Progenitor cell of endocrine pancreas (in vitro differentiated cells): ENCODE measurements around the gene CCDC51. TPM values are rescaled to one million over a fixed set of nuclear protein-coding genes. Genes with fewer than 3 reads are reported as not detected.

ENCODE experiments used
- DNase-seq: peaks from one replicate; pipeline ENCODE4 v3.0.0; 2021; ENCODE audit warnings: low spot score; ENCODE audit not compliant: unreplicated experiment
- H3K27ac Mint-ChIP-seq: 2 replicates; pipeline ENCODE4 v1.8.0; 2021; ENCODE audit warnings: mild to moderate bottlenecking, moderate library complexity, mixed read lengths
- H3K27me3 Mint-ChIP-seq: 2 replicates; pipeline ENCODE4 v1.8.0; 2021; ENCODE audit warnings: mixed read lengths
- H3K36me3 Mint-ChIP-seq: 2 replicates; pipeline ENCODE4 v1.8.0; 2022; ENCODE audit warnings: mixed read lengths; ENCODE audit not compliant: insufficient read depth
- H3K4me1 Mint-ChIP-seq: 2 replicates; pipeline ENCODE4 v1.8.0; 2021; ENCODE audit warnings: low read depth, mixed read lengths
- H3K4me3 Mint-ChIP-seq: 2 replicates; pipeline ENCODE4 v1.8.0; 2021; ENCODE audit warnings: low read depth, mild to moderate bottlenecking, moderate library complexity, mixed read lengths
- H3K9me3 Mint-ChIP-seq: 2 replicates; pipeline ENCODE4 v1.8.0; 2021; ENCODE audit warnings: low read depth, mixed read lengths
- CTCF ChIP-seq: fragments of 200-600 bp; sonication (generic); IDR thresholded peaks from one replicate; pipeline ENCODE4 v1.5.0; 2021; ENCODE audit warnings: antibody characterized with exemption, mild to moderate bottlenecking; ENCODE audit not compliant: unreplicated experiment
- total RNA-seq: library from RNA; stranded (reverse); gene quantifications from 2 replicates; pipeline ENCODE4 v1.2.1, GENCODE V29; 2021

The CCDC51 gene
- total RNA-seq, 1 donor from 2014 or later = 13.2 TPM

DNA sequence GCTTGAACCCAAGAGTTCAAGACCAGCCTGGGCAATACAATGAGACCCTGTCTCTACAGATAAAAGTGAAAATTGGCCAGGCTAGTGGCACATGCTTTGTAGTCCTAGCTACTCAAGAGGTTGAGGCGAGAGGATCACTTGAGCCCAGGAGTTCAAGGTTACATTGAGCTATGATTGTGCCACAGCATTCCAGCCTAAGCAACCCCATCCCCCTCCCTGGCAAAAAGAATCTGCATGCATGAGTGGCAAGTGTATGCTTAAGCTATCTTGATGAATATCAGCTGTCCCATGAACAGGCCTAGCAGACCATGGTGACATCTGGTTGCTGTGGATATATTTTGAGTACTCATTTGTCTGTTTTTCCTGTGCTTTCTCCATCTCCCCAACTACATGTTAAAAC, 11.4 kb upstream of the CCDC51 start:
- Mint-ChIP-seq H3K36me3 (peaks cover 6% of the 10 kb centered on the region), H3K4me1 (peaks cover 16% of the 10 kb centered on the region), H3K9me3 (no peaks in the 10 kb centered on the region), H3K4me3 (no peak overlapping the region), H3K27me3 (no peaks in the 10 kb centered on the region), H3K27ac (no peak overlapping the region)
- DNase-seq = no peak
- TF ChIP-seq CTCF = no peak

DNA sequence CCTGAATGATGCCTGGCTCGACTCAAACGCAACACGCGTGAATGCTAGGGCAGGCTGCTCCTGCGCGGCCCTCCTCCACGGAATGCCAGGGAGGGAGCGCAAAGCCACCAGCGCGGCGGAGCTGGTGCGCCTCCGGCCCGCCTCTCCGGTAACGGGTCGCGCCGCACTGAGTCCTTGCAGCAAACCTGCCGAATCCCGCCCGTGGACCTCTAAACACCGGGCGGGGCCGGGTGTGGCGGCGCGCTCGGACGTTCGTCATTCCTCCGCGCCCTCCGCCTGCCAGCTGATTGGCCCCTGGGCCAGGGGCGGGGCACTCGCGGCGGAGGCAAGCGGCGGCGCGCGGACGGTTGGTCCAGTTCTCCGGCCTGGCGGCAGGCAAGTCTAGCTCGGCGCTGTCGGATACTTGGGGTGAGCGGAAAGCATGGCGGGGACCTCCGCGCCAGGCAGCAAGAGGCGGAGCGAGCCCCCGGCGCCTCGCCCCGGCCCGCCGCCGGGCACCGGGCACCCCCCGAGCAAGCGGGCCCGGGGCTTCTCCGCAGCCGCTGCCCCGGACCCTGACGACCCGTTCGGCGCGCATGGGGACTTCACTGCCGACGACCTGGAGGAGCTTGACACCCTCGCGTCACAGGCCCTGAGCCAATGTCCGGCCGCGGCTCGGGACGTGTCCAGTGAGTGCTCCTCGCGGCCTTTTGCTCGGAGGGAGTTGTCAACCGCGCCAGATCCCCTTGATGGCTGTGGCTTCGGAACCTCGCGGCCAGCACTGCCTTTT, 6.7 kb upstream of the CCDC51 start, which contains the start of gene ATRIP:
ATRIP (plus strand) TSS at position 313 of the 769 bp plus-strand sequence; CDS start at position 422, 109 bp downstream.
- no peaks in the 10 kb centered on the region for H3K27me3 Mint-ChIP-seq
- peaks cover 26% of the 10 kb centered on the region for H3K4me1 Mint-ChIP-seq
- H3K9me3 Mint-ChIP-seq = no peaks in the 10 kb centered on the region
- peaks cover 3% of the 10 kb centered on the region for H3K36me3 Mint-ChIP-seq
- DNase-seq = peak; percentile 86
- no peak for TF ChIP-seq CTCF
- peak within 1 kb of the TSS; percentile 83 for H3K4me3 Mint-ChIP-seq
- H3K27ac Mint-ChIP-seq = peak within 1 kb of the TSS; percentile 92

DNA sequence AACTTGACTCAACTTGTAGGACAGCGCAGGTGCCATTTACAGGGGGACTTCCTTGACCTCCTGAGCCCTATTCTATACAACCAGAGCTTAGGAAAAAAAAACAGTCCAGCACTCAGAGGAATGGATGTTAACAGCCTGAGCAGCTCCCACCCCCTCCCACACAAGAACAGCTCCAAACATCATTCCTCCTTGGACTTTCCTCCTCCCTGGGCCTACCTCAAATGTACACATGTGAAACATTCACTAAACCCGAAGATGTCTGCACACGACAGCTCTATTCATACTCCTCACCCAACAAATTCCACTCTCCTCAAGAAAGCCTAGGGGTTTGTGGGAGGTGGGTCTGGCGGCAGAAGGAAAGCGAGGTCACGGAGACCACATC, 6.1 kb upstream of the CCDC51 start:
- Mint-ChIP-seq H3K36me3 (peaks cover 1% of the 10 kb centered on the region), H3K4me3 (peak overlapping the region; percentile 83), H3K4me1 (peaks cover 29% of the 10 kb centered on the region), H3K9me3 (no peaks in the 10 kb centered on the region), H3K27me3 (no peaks in the 10 kb centered on the region), H3K27ac (peak overlapping the region; percentile 88)
- TF ChIP-seq CTCF = no peak
- no peak for DNase-seq

DNA sequence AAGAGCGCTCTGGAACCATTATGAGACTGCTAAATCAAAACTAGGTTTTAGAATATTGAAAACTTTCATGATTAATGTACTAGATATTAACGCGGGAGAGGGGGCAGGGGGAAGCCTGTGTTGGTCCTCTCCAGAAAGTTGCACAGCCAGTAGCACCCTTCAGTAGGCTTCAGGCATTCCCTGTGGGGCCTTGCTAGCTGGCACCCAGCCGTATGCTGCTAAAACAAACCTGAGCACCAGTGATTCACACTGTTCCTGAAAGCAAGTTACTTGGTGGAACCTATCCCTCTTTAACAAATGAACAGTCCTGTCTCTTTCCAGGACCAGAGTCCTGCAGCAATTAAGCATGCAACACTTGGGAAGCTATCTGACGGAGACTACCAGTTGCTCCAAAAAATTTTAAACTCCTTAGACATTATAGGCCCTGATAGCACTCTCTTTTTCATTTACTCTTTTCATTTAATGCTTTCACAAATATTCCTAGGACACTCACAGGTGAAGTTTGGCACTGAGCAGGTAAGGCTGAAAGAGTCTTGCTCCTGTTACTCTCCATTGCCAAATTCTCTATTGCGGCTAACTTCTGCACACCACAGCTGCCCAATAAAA, 5.5 kb upstream of the CCDC51 start:
- Mint-ChIP-seq H3K4me1 (peaks cover 29% of the 10 kb centered on the region), H3K27ac (peak overlapping the region; percentile 47), H3K4me3 (peak overlapping the region; percentile 83), H3K27me3 (no peaks in the 10 kb centered on the region), H3K9me3 (no peaks in the 10 kb centered on the region), H3K36me3 (peaks cover 1% of the 10 kb centered on the region)
- no peak for TF ChIP-seq CTCF
- DNase-seq = no peak

GRCh38 chr3:48441940-48442339, 2.0 kb upstream of the CCDC51 start:
- peaks cover 24% of the 10 kb centered on the region for H3K4me1 Mint-ChIP-seq
- no peak for DNase-seq
- H3K27me3 Mint-ChIP-seq = no peaks in the 10 kb centered on the region
- H3K4me3 Mint-ChIP-seq = peak overlapping the region; percentile 93
- no peak for TF ChIP-seq CTCF
- no peaks in the 10 kb centered on the region for H3K9me3 Mint-ChIP-seq
- peak overlapping the region; percentile 80 for H3K27ac Mint-ChIP-seq
- peaks cover 1% of the 10 kb centered on the region for H3K36me3 Mint-ChIP-seq
